A549 treated with AZD9567 at 1 μM for 4 hours (cell line): ENCODE data around the gene CPVL. TPM values are rescaled to one million over a fixed set of nuclear protein-coding genes. Genes with fewer than 3 reads are reported as not detected.

ENCODE experiments used
- total RNA-seq: library from RNA; stranded (reverse); fragments of 200-300 nt; extraction: Qiagen RNA extraction; gene quantifications from 5 replicates; pipeline ENCODE4 v1.2.3, GENCODE V29; 2022; ENCODE audit not compliant: insufficient read depth

CPVL gene
- 0.14 to 3.6 TPM (median 0.25 TPM) in 5 replicates for total RNA-seq

DNA sequence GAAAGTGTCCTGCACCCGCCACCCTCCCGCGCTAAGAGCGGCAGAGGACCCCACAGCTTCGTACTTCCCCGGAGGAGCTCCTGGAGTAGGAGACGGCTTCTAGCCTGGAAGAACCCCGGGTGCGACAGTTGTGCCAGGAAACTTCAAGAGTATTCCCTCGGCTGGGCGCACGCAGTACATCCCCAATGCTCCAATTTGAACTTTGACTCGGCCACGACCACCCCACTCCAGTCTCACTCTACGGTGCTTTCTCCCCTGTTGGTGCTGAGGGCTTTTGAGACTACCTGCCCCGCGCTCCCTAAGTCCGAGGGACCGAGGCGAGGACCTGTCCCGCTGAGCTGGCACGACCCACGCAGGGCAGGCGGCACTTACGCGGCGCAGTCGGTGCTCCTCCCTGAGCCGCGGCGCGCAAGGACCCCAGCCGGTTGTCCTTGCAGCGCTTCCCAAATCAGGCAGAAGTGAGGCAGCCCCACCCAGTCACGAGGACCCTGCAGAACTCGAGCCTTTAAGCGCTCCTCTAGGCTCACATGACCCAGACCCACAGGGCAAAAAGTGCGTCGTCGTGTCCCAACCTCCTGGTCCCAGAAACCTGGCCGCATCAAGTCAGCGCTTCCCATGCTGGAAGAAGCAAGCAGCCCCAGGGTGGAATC lies at the start of gene CPVL:
Gene CPVL (minus strand): TSS at position 481 of the 650 bp plus-strand sequence. CDS start 25,476 bp downstream, outside the sequence.

DNA sequence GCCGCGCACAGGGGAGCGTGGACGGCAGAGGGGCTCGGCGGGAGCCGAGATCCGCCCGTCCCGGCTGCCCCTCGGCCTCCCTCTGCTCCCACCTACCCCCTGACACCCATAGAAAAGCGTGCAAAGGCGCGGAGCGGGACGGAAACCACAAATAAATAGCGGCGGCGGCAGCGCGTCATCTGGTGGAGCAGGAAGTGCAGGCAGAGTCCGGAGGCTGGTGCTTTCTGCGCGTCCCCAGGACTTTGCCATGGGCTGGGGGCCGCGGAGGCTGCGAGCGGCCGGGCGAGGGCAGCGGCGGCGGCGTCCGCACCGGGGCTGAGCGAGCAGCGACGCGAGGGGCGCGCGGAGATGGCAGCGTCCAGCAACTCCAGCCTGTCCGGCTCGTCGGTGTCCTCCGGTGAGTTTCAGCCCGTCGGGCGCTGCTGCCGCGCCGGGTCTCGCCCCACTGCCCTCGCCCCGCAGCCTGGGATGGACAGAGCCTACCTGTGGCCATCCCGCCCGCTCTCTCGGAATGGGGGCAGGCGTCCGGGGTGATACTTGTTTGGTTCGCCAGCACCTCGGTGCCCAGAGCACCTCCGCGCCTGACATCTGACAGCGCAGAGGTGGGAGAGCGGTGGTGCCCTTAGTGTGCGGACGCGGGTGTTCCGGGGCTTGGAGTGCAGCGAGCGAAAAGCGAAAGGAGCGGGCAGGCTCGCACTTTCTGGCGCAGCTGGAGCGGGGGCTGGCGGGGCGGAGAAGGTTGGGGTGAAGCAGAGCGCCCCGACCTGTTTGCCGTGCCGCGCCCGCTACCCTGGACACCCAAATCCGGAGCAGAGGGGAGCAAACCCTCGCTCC lies 48.5 kb upstream of the CPVL start, which contains the start of gene CHN2:
Gene CHN2 (plus strand): TSS at position 182 of the 834 bp plus-strand sequence.

DNA sequence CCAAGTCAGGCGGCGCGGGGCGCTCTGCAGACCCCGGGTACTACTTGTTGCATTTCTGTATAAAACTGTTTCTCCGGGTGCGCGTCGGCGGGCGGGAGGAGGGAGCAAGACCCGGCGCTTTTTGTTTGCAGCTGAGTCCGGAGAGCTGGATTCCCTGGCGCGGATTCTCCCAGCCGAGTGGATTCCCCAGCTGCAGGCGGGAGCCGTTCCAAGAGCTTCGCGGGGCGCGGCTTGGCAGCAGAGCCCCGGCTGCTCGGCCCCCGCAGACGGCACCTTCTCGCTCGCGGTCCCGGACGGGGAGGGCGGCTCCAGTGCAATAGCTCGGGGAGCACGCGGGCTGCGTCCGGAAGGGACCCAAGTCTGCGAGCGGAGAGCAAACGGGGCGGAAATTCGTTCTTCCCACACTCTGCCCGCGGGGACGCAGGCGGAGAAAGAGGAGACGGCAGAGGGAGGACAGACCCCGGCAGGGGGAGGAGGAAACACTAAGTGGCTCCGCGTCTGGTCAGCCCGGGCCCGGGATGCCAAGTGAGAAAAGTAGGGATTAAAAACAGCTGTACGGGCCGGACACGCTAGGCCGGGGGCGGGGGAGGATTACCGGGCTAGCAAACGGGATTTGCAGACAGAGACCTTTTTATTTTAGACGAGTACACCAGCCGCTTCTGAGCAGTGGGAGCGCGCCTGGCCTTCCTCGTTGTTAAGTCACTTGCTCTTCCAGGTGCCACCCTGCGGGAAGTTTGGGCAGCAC lies 187.9 kb downstream of the CPVL start, which contains the start of gene TRIL:
Gene TRIL (minus strand): TSS at position 96 of the 745 bp plus-strand sequence. CDS start 284 bp downstream, outside the sequence.

Other genes starting within 250 kb of the CPVL start
- gene TRIL, start 188.2 kb downstream of the CPVL start, total RNA-seq: not detected in 5 replicates
- 0.06 to 0.52 TPM (median 0.31 TPM) in 4 of 5 replicates, not detected in the other for gene CHN2, start 48.2 kb upstream of the CPVL start, total RNA-seq